Aorta (tissue), 5 donors: Measurements from ENCODE around the gene CELSR1. TPM values are rescaled to one million over a fixed set of nuclear protein-coding genes. Genes with fewer than 3 reads are reported as not detected.

Experiments
- ATAC-seq: fragments of 200-7000 bp; cut with Tn5 transposase; one replicate; pipeline ENCODE4 v1.9.1; 2022; ENCODE audit warnings: moderate library complexity; ENCODE audit not compliant: low FRiP score
- DNase-seq, 2 donors: peaks; one replicate each; pipeline ENCODE4 v3.0.0-alpha.2; 2020
- H3K27ac ChIP-seq, 2 donors: one replicate each; pipeline ENCODE4 v1.5.1; 2013; ENCODE audit warnings: low read length in 2 of 2, mild to moderate bottlenecking in 2 of 2, moderate library complexity in 2 of 2, control low read depth in 1 of 2, inconsistent platforms in 1 of 2, low read depth in 1 of 2
- H3K27me3 ChIP-seq, 2 donors: one replicate each; pipeline ENCODE4 v1.6.1; 2013; ENCODE audit warnings: control low read depth in 1 of 2, low read length in 1 of 2, mild to moderate bottlenecking in 1 of 2, moderate library complexity in 1 of 2; ENCODE audit not compliant: insufficient read depth in 2 of 2, control insufficient read depth in 1 of 2
- H3K36me3 ChIP-seq, 2 donors: one replicate each; pipeline ENCODE4 v1.6.1; 2013; ENCODE audit warnings: control low read depth in 1 of 2, low read length in 1 of 2, mild to moderate bottlenecking in 1 of 2; ENCODE audit not compliant: insufficient read depth in 2 of 2, control insufficient read depth in 1 of 2
- H3K4me1 ChIP-seq, 2 donors: one replicate each; pipeline ENCODE4 v1.6.1; 2013; ENCODE audit warnings: low read length in 2 of 2, control low read depth in 1 of 2, mild to moderate bottlenecking in 1 of 2, moderate library complexity in 1 of 2; ENCODE audit not compliant: insufficient read depth in 2 of 2, control insufficient read depth in 1 of 2
- H3K4me3 ChIP-seq, 2 donors: one replicate each; pipeline ENCODE4 v1.5.1; 2013; ENCODE audit warnings: low read length in 2 of 2, control low read depth in 1 of 2, mild to moderate bottlenecking in 1 of 2
- H3K9me3 ChIP-seq: one replicate; pipeline ENCODE4 v1.6.1; 2013; ENCODE audit warnings: mild to moderate bottlenecking, low read length; ENCODE audit not compliant: control insufficient read depth
- WGBS, 2 donors: extraction: QIAGEN DNeasy Blood & Tissue Kit; methylation state at CpG; one replicate each; pipeline ENCODE4 v1.1.7; 2013; 5-methylcytosine and 5-hydroxymethylcytosine counted together
- intact Hi-C, 2 donors: fragments of 100-400 bp; cut with DNase I; formaldehyde crosslinking; loops; one replicate each; pipeline versions ENCODE4 v1.14.2 to v1.15.0; 2022
- polyA plus RNA-seq, 2 donors: library from polyadenylated mRNA; stranded (reverse); fragments of 200-250 nt; gene quantifications; one replicate each; pipeline ENCODE4 v1.2.3, GENCODE V29; 2013
- total RNA-seq, 2 donors: library from RNA; stranded (reverse); fragmentation: NEBNext Ultra II Directional; extraction: Animal tissue kit (Norgen Biotek cat#: 25700); gene quantifications; one replicate each; pipeline ENCODE4 v1.2.1, GENCODE V29; 2021
- donor health status: healthy with polysubstance abuse.
- donor health status: Bipolar disorder and iron deficiency.
- donor health status: DM: no; HTN: no; CAD: no.
- donor health status: DM: no; HTN: no; CAD: no.
- donor health status: DM: yes; HTN: yes; CAD: no.

CELSR1 gene
- total and polyA plus RNA-seq, 4 donors, result 0.15 to 3.0 (median 1.3) TPM

GRCh38 chr22:46569055-46569847, 31.8 kb upstream of the CELSR1 start:
- Histone ChIP-seq H3K27ac (no peak overlapping the region), H3K9me3 (no peaks in the 10 kb centered on the region), H3K4me3 (no peak overlapping the region), H3K36me3 (no peaks in the 10 kb centered on the region), H3K4me1 (no peaks in the 10 kb centered on the region), H3K27me3 (no peaks in the 10 kb centered on the region)
- peak; percentile 47 for ATAC-seq
- peak; percentile 40 to 59 for DNase-seq
- intact Hi-C loops, result no loop called here
- 83% methylated on average over 21 to 23 of the region's 23 CpGs for WGBS, 2 donors

DNA sequence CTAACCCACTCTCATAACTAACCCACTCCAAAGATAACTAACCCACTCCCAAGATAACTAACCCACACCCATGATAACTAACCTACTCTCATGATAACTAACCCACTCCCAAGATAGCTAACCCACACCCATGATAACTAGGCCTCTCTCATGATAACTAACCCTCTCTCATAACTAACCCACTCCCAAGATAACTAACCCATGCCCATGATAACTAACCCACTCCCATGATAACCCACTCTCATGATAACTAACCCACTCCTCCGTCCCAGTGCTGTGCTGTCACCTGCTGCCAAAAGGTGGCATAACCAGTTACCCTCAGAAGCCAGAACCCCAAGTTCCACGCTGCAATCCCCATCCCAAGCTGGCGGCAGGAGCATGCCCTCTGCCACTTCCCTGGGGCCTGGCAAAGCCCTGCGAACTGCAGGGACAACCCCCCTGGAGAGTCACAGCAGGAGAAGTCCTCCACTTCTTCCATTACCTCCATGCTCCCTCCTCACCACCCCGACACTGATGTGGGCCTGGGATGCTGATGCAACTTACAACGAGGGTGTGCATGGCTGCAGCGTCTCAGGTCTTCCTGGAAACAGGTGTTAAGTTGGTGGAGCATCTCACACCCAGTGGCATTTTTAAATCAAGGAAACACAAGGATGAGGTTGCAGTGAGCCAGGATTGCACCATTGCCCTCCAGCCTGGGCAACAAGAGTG, 30.8 kb upstream of the CELSR1 start:
- intact Hi-C loops, result no loop called here
- no peaks in the 10 kb centered on the region for H3K4me1 ChIP-seq
- H3K4me3 ChIP-seq, result no peak overlapping the region
- H3K36me3 ChIP-seq, result no peaks in the 10 kb centered on the region
- 74 to 77% methylated on average over 7 of the region's 7 CpGs for WGBS, 2 donors
- no peaks in the 10 kb centered on the region for H3K9me3 ChIP-seq
- H3K27me3 ChIP-seq, result no peaks in the 10 kb centered on the region
- DNase-seq (peak in 1 of 2 donors; percentile 73), ATAC-seq (no peak)
- H3K27ac ChIP-seq, result no peak overlapping the region

- H3K27me3 ChIP-seq, result no peaks in the 10 kb centered on the region
- H3K36me3 ChIP-seq, result no peaks in the 10 kb centered on the region
- no peak overlapping the region for H3K27ac ChIP-seq
- no peaks in the 10 kb centered on the region for H3K4me1 ChIP-seq
- ATAC-seq, result no peak
- H3K9me3 ChIP-seq, result no peaks in the 10 kb centered on the region
- no peak overlapping the region for H3K4me3 ChIP-seq
- intact Hi-C loops, result no loop called here
- WGBS, 2 donors, result 93 to 97% methylated on average over 1 of the region's 1 CpG
- no peak for DNase-seq
Observed at GRCh38 chr22:46567471-46567870, 30.1 kb upstream of the CELSR1 start.

DNA sequence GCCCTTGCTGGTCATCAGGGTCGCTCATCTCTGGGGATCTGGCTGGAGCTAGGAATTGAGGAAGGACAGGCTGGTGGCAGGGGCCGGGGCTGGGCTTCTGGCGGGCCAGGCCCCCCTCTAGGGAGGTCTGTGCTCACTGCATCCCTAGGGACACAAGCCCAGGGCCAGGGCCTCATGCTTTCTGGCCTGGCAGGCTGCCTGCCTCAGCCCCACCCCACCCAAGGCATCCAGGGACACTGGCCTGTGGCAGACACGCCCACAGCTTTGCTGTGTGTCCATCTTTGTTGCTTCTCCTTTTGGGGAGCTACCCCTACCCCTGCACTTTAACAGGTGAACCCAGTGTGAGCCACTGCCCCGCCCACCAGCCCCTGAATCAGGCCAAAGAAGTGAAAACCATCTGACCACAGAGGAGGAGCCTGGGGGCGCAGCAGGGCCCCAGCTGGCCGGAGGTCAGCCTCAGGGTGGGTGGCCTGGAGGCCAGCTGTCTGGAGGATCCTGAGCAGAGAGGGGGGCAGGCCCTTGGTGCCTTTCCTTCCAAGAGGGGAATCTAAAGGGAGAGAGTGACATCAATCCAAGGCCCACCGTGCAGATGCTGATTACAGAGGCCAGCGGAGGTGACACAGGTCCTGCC, 26.8 kb upstream of the CELSR1 start:
- no peak overlapping the region for H3K4me3 ChIP-seq
- no peaks in the 10 kb centered on the region for H3K27me3 ChIP-seq
- intact Hi-C loops, result no loop called here
- DNase-seq (peak in 1 of 2 donors; percentile 75), ATAC-seq (peak; percentile 25)
- H3K36me3 ChIP-seq, result no peaks in the 10 kb centered on the region
- H3K27ac ChIP-seq, result no peak overlapping the region
- H3K9me3 ChIP-seq, result no peaks in the 10 kb centered on the region
- WGBS, 2 donors, result 74 to 76% methylated on average over 9 of the region's 9 CpGs
- no peaks in the 10 kb centered on the region for H3K4me1 ChIP-seq

DNA sequence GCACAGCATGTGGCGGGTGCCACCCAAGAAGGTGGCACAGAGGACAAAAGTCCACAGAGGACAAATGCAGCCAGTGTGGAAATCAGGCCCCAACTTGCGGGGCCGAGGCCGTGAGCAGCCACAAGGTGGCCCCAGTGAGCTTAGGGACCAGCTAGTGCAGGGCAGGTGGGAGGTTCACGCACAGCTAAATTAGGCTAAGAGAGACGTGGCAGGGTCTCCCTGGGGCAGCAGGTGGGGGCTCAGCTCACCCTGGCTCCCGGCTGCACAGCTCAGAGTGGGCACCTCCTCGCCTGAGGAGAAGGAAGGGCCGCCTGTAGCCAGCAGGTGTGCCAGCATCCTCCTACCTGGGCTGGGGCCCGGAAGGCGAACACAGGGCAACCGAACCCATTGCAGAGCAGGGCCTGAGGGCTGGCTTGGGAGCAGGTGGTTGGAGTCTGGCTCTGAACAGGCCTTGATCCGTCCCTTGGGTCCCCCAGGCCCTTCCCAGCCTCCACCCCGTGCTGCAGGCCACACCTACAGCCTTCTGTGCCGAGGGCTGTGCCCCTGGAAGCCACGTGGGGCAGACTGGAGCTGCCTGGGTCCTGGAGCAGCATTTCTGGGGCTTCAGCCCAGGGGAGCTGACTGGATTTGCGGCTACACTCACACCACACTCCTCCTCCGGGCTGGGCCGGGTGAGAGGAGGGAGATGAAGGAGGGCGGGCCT, 26.1 kb upstream of the CELSR1 start:
- ATAC-seq (peak; percentile 83), DNase-seq (peak; percentile 85 to 89)
- WGBS, 2 donors, result 35% methylated on average over 19 to 20 of the region's 20 CpGs

GRCh38 chr22:46561435-46561905, 24.1 kb upstream of the CELSR1 start:
- no peak overlapping the region for H3K27ac ChIP-seq
- H3K9me3 ChIP-seq, result peaks cover 2% of the 10 kb centered on the region
- H3K4me3 ChIP-seq, result no peak overlapping the region
- ATAC-seq (no peak), DNase-seq (peak; percentile 30 to 44)
- H3K36me3 ChIP-seq, result no peaks in the 10 kb centered on the region
- intact Hi-C loops, result no loop called here
- no peaks in the 10 kb centered on the region for H3K4me1 ChIP-seq
- WGBS, 2 donors, result 88% methylated on average over 5 of the region's 5 CpGs
- H3K27me3 ChIP-seq, result peaks cover 0 to 1% of the 10 kb centered on the region in 2 donors

More for the DNA sequence above, 26.1 kb upstream of the CELSR1 start:
- Histone ChIP-seq H3K4me3 (no peak overlapping the region), H3K27ac (no peak overlapping the region), H3K4me1 (no peaks in the 10 kb centered on the region), H3K9me3 (no peaks in the 10 kb centered on the region), H3K27me3 (no peaks in the 10 kb centered on the region), H3K36me3 (no peaks in the 10 kb centered on the region)
- intact Hi-C loops, result no loop called here

- ATAC-seq (no peak), DNase-seq (peak; percentile 48 to 70)
- Histone ChIP-seq H3K4me3 (no peak overlapping the region), H3K9me3 (peaks cover 2% of the 10 kb centered on the region), H3K27me3 (peaks cover 0 to 1% of the 10 kb centered on the region in 2 donors), H3K36me3 (no peaks in the 10 kb centered on the region), H3K4me1 (no peaks in the 10 kb centered on the region), H3K27ac (no peak overlapping the region)
- 90 to 93% methylated on average over 14 of the region's 14 CpGs for WGBS, 2 donors
- intact Hi-C loops, result no loop called here
Observed at GRCh38 chr22:46560696-46561295, 23.4 kb upstream of the CELSR1 start.
